ENCODE data around the gene DDAH1.

The DDAH1 gene

DNA sequence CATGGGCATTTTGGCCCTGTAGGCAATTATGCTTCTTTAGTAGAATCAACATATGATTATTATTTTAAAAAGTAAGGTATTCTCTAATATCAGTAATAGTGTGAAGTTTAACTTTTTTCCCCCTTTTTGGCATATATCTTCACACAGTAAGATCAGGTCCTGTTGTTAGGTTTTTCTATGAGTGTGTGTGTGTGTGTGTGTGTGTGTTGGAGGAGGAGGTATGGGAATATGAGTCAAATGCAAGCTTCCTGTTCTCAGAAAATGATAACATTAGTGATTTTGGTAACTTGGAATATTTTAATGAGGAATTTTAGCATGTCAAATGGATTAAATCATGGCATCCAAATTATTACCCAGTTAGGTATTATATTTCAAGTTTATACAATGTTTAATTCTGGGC is 122.8 kb downstream of the DDAH1 start:
- no peak for DNase-seq
- no peak for TF ChIP-seq GATA1 (IDR thresholded peaks at IDR 0.05; ENCODE audit: low read depth, low read length)
- no peak for TF ChIP-seq POLR2A (IDR thresholded peaks at IDR 0.05; ENCODE audit: low read length)

DNA sequence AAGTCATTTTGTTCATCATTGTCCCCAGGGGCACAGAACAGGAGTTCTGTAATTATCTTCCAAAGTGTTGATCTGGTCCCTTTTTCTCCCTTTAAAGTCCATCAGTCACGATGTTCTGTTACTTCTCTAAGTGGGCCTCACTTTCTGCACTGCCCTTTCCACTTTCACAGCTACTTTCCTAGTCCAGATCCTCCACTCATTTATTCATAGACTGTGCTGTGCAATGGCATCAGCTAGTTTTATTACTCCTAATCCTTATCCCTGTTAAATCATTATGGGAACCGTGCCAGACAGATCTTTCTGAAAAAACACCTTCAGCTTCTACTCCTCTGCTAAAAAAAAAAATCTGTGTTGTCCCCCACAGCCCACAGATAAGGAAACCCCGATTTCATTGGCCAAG is 124.5 kb downstream of the DDAH1 start:
- DNase-seq, result no peak
- TF ChIP-seq GATA1 (IDR thresholded peaks at IDR 0.05; ENCODE audit: low read depth, low read length), result no peak
- TF ChIP-seq POLR2A (IDR thresholded peaks at IDR 0.05; ENCODE audit: low read length), result no peak

DNA sequence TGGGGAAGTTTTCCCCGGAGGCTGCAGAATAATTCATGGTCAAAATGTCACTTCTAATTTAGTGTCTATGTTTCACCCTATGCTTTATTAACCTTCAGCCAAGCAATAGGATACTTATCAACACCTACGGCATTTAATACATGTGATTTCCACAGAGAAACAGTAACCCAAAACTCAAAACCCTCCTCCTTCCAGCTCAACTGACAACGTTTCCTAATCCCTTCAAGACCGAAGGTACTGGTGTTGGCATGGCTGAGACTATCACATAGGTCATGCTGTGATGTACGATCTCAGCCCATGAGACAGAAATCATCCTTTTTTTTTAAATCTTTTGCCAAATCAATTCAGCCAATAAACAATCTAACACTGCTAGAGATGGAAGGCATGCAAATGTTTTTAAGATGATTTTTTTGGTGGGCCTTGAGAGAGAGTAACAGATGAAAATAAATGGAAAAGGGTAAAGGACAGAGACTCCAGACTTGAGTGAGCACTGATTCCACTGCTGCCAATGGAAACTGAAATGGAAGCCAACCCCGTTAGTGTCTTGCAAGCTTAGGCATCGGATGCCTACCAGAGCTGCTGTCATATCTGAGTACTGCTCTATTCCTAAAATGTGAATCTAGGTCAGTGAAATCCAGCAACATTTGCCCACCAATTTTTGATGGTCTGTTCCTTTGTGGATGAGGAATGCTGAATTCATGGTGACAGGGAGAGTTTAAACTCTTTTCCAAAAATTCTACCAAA is 125.1 kb downstream of the DDAH1 start:
- TF ChIP-seq POLR2A (IDR thresholded peaks at IDR 0.05; ENCODE audit: low read length) (no peak), GATA1 (IDR thresholded peaks at IDR 0.05; ENCODE audit: low read depth, low read length) (no peak)
- DNase-seq, result no peak

DNA sequence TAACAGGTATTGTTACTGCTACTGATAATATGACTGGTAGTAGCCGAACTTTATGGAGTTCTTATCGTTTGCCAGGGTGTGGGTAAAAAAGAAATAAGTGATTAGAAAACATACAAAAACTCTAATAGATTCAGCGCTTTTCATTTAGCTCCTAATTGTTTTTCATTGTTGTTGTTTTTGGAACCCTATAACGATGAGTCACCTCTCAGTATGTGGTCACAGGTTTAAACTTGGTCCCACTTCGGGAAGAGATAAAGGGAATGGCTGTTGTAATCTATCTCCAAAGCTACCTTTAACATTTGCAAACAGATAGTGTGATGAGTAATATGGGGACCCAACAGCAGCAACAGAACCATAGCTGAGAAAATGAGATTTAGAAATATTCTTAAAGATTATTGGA is 125.9 kb downstream of the DDAH1 start:
- no peak for DNase-seq

DNA sequence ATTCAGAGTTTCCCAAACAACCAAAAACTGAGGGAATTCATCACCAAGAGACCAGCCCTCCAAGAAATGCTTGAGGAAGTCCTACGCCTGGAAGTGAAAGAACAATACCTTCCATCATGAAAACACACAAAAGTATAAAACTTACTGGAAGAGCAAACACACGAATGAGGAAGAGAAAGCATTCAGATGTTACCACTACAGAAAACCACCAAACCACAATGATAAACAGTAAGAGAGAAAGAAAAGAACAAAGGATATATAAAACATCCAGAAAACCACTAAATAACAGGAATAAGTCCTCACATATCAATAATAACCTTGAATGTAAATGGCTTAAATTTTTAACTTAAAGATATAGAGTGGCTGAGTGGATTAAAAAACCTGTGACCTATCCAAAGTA is 130.0 kb downstream of the DDAH1 start:
- no peak for DNase-seq
- TF ChIP-seq GATA1 (IDR thresholded peaks at IDR 0.05; ENCODE audit: low read depth, low read length), result no peak
- TF ChIP-seq POLR2A (IDR thresholded peaks at IDR 0.05; ENCODE audit: low read length), result no peak

More for the DNA sequence above, 125.9 kb downstream of the DDAH1 start:
- no peak for TF ChIP-seq POLR2A (IDR thresholded peaks at IDR 0.05; ENCODE audit: low read length)
- no peak for TF ChIP-seq GATA1 (IDR thresholded peaks at IDR 0.05; ENCODE audit: low read depth, low read length)

DNA sequence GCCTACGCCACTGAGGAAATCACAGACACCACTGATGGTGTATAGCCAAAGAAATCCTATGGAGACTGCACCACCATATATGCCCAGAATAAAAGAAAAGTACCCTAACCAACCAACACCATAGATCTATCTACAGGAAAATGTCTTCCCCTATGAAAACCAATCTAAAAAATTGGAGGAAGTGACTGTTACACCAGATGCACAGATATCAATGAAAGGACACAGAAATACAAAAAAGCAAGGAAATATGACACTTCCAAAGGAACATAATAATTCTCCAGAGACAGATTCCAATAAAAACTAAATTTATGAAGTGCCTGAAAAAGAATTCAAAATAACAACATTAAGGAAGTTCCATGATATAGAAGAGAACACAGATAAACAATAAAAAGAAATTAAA is 131.8 kb downstream of the DDAH1 start:
- DNase-seq, result no peak
- TF ChIP-seq POLR2A (IDR thresholded peaks at IDR 0.05; ENCODE audit: low read length) (no peak), GATA1 (IDR thresholded peaks at IDR 0.05; ENCODE audit: low read depth, low read length) (no peak)

DNA sequence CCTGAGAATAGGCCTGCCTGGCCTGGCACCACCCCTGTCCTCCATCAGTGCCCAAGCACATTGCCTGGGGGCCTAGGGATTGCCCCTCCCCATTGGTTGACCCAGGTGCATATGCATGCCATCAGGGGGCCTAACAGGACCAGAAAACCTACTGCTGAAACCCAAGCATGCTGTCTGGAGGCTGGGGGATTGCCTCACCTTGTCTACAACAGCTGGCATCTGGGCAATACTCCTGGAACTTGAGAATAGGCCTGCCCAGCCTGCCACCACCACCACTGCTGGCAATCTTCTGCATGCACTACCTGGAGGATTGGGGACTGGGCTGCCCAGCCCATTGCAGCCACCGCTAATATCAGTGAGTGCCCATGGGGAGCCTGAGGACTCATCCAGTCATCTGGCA is 132.4 kb downstream of the DDAH1 start:
- no peak for DNase-seq
- TF ChIP-seq POLR2A (IDR thresholded peaks at IDR 0.05; ENCODE audit: low read length) (no peak), GATA1 (IDR thresholded peaks at IDR 0.05; ENCODE audit: low read depth, low read length) (no peak)

DNA sequence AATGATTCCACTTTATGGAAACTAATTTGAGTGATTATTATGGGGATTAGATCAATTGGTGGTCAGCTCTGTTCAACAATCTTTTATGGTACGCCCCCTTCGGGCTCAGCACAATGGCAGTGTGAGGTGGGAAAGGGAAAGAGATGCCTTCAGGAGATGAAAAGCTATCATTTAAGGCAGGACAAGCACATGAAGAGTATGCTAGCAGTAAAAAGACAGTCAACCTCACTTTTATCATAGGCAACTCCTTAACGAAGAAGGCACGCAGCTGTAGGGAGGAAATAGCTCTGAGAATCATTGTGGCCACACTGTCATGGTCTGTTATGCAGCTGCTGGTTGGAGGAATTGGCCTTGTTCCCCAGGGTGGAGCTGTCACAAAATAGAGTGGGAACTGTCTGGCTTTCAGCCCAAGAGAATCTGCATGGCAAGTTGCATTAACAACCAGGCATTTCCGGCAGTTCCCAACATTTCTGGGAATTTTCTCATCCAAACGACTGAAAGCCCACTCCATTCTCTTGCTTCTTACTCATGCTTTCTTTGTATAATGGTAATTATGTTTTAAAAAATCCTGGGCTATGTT is 134.2 kb downstream of the DDAH1 start:
- DNase-seq, result no peak

DNA sequence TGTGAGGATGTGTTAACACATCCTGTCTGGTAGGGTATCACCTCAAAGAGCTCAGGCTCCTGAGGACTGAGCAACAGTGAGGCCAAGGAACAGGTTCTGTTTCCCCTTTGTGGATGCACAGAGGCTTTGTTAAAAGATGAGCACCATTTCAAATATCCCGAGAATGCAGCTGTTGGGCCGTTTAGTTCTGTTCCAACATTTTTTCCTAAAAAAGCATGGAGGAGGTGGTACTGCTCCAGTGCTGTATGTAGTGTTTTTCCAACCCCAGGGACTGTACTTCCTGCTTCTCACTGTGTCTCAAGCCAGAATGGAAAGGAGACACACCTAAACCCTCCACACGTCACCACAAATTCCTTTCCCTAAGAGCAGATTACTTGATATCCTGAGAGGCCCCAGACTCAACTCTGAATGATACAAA is 134.7 kb downstream of the DDAH1 start:
- no peak for TF ChIP-seq POLR2A (IDR thresholded peaks at IDR 0.05; ENCODE audit: low read length)
- no peak for TF ChIP-seq GATA1 (IDR thresholded peaks at IDR 0.05; ENCODE audit: low read depth, low read length)
- no peak for DNase-seq

More for the DNA sequence above, 134.2 kb downstream of the DDAH1 start:
- TF ChIP-seq POLR2A (IDR thresholded peaks at IDR 0.05; ENCODE audit: low read length) (no peak), GATA1 (IDR thresholded peaks at IDR 0.05; ENCODE audit: low read depth, low read length) (no peak)

DNA sequence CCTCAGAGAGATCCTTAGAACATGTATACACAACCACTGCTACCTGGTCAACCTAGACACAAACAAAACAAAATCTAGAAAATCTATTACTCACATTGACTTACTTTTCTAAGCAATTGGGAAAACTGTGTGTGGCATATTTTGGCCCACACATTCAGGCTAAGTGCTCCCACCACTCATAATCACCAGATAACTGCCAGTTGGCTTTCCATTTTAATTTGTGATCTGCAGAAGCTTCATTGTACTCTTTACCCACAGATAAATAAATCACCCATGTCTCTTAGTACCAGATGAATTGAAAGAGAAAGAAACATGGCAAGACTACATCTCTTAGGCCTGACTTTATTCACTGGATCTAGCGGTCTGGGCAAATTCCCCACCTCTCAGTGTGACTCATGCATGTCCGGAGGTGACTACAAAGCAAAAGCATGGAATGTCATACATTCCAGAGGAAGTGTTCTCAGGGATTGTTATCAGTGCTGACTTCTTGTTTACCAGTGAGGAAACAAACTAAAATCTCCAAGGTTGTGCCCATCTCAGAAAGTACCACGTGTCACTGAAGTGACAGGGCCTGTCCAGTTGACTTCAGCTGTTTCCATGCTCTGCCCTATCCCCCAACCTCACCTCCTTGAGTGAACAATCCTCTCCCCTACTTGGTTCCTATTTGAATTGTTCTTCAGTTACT is 136.1 kb downstream of the DDAH1 start:
- TF ChIP-seq GATA1 (IDR thresholded peaks at IDR 0.05; ENCODE audit: low read depth, low read length), result no peak
- no peak for TF ChIP-seq POLR2A (IDR thresholded peaks at IDR 0.05; ENCODE audit: low read length)
- DNase-seq, result no peak

DNA sequence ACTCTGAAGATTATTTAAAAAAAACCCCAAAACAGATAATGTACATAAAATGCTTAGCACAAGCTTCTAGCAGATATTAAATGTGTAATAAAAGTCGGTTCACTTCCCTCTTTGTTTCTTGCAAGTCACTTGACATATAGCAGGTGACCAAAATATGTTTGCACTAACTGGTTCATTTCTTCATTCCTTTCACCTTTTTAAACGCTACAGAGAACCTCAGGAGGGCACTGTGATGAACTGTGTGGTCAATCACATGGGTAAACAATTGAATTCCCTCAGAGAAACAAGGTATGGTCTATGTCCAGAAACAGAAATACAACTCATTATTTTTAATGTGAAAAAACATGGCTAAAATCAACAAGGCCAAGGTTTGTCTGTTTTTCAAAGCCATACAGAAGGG is 137.2 kb downstream of the DDAH1 start:
- no peak for DNase-seq
- TF ChIP-seq POLR2A (IDR thresholded peaks at IDR 0.05; ENCODE audit: low read length), result no peak
- TF ChIP-seq GATA1 (IDR thresholded peaks at IDR 0.05; ENCODE audit: low read depth, low read length), result no peak

DNA sequence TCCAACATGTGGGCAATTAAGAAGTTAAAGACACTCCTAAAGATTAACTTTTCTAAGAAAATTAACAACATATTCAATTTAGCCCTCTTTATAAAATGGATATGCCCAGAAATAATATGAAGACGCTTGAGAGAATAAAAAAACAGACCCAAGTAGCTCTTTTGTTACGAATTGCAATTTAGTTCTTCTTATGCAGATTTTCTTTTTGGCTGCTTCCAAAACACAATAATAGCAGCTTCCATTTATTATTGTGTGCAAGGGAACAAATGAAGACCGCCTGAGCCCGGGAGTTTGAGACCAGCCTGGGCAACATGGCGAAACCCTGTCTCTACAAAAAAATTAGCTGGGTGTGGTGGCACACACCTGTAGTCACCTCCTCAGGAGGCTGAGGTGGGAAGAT is 138.1 kb downstream of the DDAH1 start:
- DNase-seq, result no peak
- TF ChIP-seq GATA1 (IDR thresholded peaks at IDR 0.05; ENCODE audit: low read depth, low read length) (no peak), POLR2A (IDR thresholded peaks at IDR 0.05; ENCODE audit: low read length) (no peak)

DNA sequence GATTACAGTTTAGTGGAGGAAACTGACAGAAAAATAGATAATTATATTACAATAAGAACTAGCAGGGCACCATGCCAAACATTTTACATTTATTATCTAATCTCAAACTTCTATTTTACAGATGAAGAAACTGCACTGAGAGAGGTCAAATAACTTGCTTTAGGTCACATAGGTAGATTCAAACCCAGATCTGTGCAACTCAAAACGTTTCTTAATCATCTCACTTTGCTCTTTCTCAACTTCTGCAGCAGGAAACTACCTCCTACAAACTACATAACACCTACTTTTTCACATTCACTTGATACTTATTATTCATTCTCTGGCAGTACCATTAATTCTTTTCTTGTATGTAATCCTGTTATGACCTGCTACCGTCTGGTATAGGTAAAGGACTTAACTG is 138.6 kb downstream of the DDAH1 start:
- DNase-seq, result no peak
- no peak for TF ChIP-seq POLR2A (IDR thresholded peaks at IDR 0.05; ENCODE audit: low read length)
- TF ChIP-seq GATA1 (IDR thresholded peaks at IDR 0.05; ENCODE audit: low read depth, low read length), result no peak

DNA sequence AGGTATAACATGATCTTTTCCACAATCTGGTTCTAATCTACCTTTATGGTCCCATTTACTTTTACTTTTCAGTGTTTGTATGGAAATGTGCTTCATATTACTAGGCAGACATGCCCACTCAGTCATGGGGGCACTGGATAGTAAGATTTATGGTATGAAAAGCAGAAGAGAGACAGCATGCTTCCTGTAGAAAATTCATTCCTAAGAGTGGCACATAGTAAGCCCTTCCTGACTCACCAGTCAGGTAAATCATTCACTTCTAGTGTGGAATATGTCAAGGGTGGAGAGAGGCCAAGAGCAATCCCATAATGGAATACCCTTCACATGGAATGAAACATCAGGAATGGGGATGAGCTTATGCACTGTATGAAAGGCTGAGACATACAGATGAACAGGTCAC is 139.0 kb downstream of the DDAH1 start:
- no peak for DNase-seq
- TF ChIP-seq GATA1 (IDR thresholded peaks at IDR 0.05; ENCODE audit: low read depth, low read length) (no peak), POLR2A (IDR thresholded peaks at IDR 0.05; ENCODE audit: low read length) (no peak)

DNA sequence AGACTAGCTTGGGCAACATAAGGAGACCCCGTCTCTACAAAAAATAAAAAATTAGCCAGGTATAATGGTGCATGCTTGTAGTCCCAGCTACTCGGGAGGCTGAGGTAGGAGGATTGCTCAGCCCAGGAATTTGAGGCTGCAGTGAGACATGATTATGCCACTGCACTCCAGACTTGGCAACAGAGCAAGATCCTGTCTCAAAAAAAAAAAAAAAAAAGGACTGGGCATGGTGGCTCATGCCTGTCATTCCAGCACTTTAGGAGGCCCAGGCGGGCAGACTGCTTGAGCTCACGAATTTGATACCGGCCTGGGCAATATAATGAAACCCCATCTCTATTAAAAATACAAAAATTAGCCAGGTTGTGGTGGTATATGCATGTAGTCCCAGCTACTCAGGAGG is 141.2 kb downstream of the DDAH1 start:
- DNase-seq, result no peak
- TF ChIP-seq GATA1 (IDR thresholded peaks at IDR 0.05; ENCODE audit: low read depth, low read length) (no peak), POLR2A (IDR thresholded peaks at IDR 0.05; ENCODE audit: low read length) (no peak)
